IMR-90 (cell line): Measurements from ENCODE around the gene CNGA1. TPM values are rescaled to one million over a fixed set of nuclear protein-coding genes. Genes with fewer than 3 reads are reported as not detected.

Experiments
- ATAC-seq: fragments of 200-7000 bp; cut with Tn5 transposase; 2 replicates; pipeline ENCODE4 v1.9.1; 2020; ENCODE audit warnings: low read depth, mild to moderate bottlenecking, moderate library complexity
- BruUV-seq: library from RNA; stranded (reverse); fragments of 400-500 nt; replicated peaks from 2 replicates; lab custom pipeline; 2021; lab: Mats Ljungman, UMichigan
- CTCF ChIA-PET: fragments of 300-600 bp; formaldehyde crosslinking; extraction: SDS; loops from one replicate; lab custom pipeline; 2021; ENCODE audit warnings: antibody characterized with exemption; lab: Yijun Ruan, JAX
- POLR2A ChIA-PET: fragments of 300-600 bp; sonication (Branson Sonifier 250); formaldehyde crosslinking; loops from one replicate; lab custom pipeline; 2022; ENCODE audit warnings: antibody characterized with exemption; ENCODE audit not compliant: unreplicated experiment; lab: Charles Lee
- DNase-seq: peaks from one replicate; pipeline ENCODE4 v3.0.0; 2013
- H2AFZ ChIP-seq: replicated peaks from 2 replicates; pipeline ENCODE3; 2013; ENCODE audit warnings: low read length, mild to moderate bottlenecking; ENCODE audit not compliant: poor library complexity
- H2AK5ac ChIP-seq: 2 replicates; pipeline ENCODE4 v1.6.1; 2013; ENCODE audit warnings: low read depth, low read length, inconsistent platforms
- H2AK9ac ChIP-seq: replicated peaks from 2 replicates; pipeline ENCODE3; 2013; ENCODE audit warnings: mild to moderate bottlenecking, low read depth, low read length, moderate library complexity; ENCODE audit not compliant: poor library complexity
- H2BK120ac ChIP-seq: 2 replicates; pipeline ENCODE4 v1.6.1; 2013; ENCODE audit warnings: low read depth, low read length, inconsistent platforms
- H2BK15ac ChIP-seq: 3 replicates; pipeline ENCODE4 v1.6.1; 2013; ENCODE audit warnings: low read depth, low read length, inconsistent platforms
- H2BK20ac ChIP-seq: 2 replicates; pipeline ENCODE4 v1.6.1; 2013; ENCODE audit warnings: low read depth, mild to moderate bottlenecking, inconsistent platforms, low read length, moderate library complexity
- H2BK5ac ChIP-seq: 2 replicates; pipeline ENCODE4 v1.6.1; 2013; ENCODE audit warnings: mild to moderate bottlenecking, low read depth, low read length, inconsistent platforms; ENCODE audit not compliant: poor library complexity, severe bottlenecking
- H3K14ac ChIP-seq: replicated peaks from 2 replicates; pipeline ENCODE4 v1.6.1; 2013; ENCODE audit warnings: low read depth, low read length, inconsistent platforms
- H3K18ac ChIP-seq: 2 replicates; pipeline ENCODE4 v1.6.1; 2013; ENCODE audit warnings: low read depth, low read length, control low read depth
- H3K23ac ChIP-seq: 2 replicates; pipeline ENCODE4 v1.6.1; 2013; ENCODE audit warnings: low read depth, low read length, inconsistent platforms
- H3K27ac ChIP-seq: 2 replicates; pipeline ENCODE4 v1.5.1; 2013; ENCODE audit warnings: mild to moderate bottlenecking, control low read depth, low read length; ENCODE audit not compliant: insufficient read depth
- H3K27me3 ChIP-seq: 2 replicates; pipeline ENCODE4 v1.6.1; 2013; ENCODE audit warnings: low read length; ENCODE audit not compliant: control insufficient read depth, insufficient read depth
- H3K36me3 ChIP-seq: 2 replicates; pipeline ENCODE4 v1.6.1; 2013; ENCODE audit warnings: low read length, mixed read lengths; ENCODE audit not compliant: control insufficient read depth, insufficient read depth
- H3K4ac ChIP-seq: 2 replicates; pipeline ENCODE4 v1.6.1; 2013; ENCODE audit warnings: low read depth, low read length, inconsistent platforms
- H3K4me1 ChIP-seq: 2 replicates; pipeline ENCODE4 v1.6.1; 2013; ENCODE audit warnings: low read length, mixed read lengths; ENCODE audit not compliant: control insufficient read depth, insufficient read depth
- H3K4me2 ChIP-seq: 2 replicates; pipeline ENCODE4 v1.6.1; 2013; ENCODE audit warnings: low read depth, mild to moderate bottlenecking, control low read depth, low read length, moderate library complexity
- H3K4me3 ChIP-seq: 2 replicates; pipeline ENCODE4 v1.5.1; 2013; ENCODE audit warnings: low read depth, mild to moderate bottlenecking, control low read depth, low read length, moderate library complexity; ENCODE audit not compliant: insufficient read depth
- H3K56ac ChIP-seq: 2 replicates; pipeline ENCODE4 v1.6.1; 2013; ENCODE audit warnings: low read length, inconsistent platforms; ENCODE audit not compliant: insufficient read depth; ENCODE audit errors: extremely low read depth
- H3K79me1 ChIP-seq, 2 experiments: 2 replicates each; pipeline ENCODE4 v1.6.1; 2013; ENCODE audit warnings: low read length in 2 of 2, inconsistent platforms in 1 of 2, low read depth in 1 of 2
- H3K9ac ChIP-seq: 2 replicates; pipeline ENCODE4 v1.6.1; 2013; ENCODE audit warnings: low read depth, low read length, control low read depth
- H3K9me1 ChIP-seq: 2 replicates; pipeline ENCODE4 v1.6.1; 2013; ENCODE audit warnings: low read length, inconsistent platforms; ENCODE audit not compliant: insufficient read depth
- H3K9me3 ChIP-seq: 2 replicates; pipeline ENCODE4 v1.6.1; 2013; ENCODE audit warnings: low read length; ENCODE audit not compliant: control insufficient read depth, insufficient read depth
- H4K20me1 ChIP-seq: 2 replicates; pipeline ENCODE4 v1.6.1; 2013; ENCODE audit warnings: low read length, inconsistent platforms; ENCODE audit not compliant: insufficient read depth
- H4K5ac ChIP-seq: 2 replicates; pipeline ENCODE4 v1.6.1; 2013; ENCODE audit warnings: mild to moderate bottlenecking, low read depth, low read length, control low read depth
- H4K8ac ChIP-seq, 2 experiments: 2 replicates each; pipeline ENCODE4 v1.6.1; 2013; ENCODE audit warnings: low read depth in 2 of 2, low read length in 2 of 2, control low read depth in 1 of 2, inconsistent platforms in 1 of 2
- H4K91ac ChIP-seq: 2 replicates; pipeline ENCODE4 v1.6.1; 2013; ENCODE audit warnings: low read depth, low read length, inconsistent platforms; ENCODE audit not compliant: insufficient read depth
- BHLHE40 ChIP-seq: fragments of 150-350 bp; IDR thresholded peaks from 2 replicates; pipeline ENCODE4 v1.6.1; 2016; ENCODE audit warnings: mild to moderate bottlenecking, low read depth, low read length
- CEBPB ChIP-seq: IDR thresholded peaks from 2 replicates; pipeline ENCODE4 v1.6.1; 2012; ENCODE audit warnings: low read depth, low read length, improper control_type of control experiment
- CHD1 ChIP-seq: IDR thresholded peaks from 2 replicates; pipeline ENCODE4 v1.6.1; 2012; ENCODE audit warnings: low read depth, low read length, improper control_type of control experiment
- FOS ChIP-seq: fragments of 150-350 bp; IDR thresholded peaks from 2 replicates; pipeline ENCODE4 v1.6.1; 2016; ENCODE audit warnings: low read depth, low read length
- MAFK ChIP-seq: IDR thresholded peaks from 2 replicates; pipeline ENCODE4 v1.6.1; 2012; ENCODE audit warnings: low read depth, low read length, improper control_type of control experiment
- MAZ ChIP-seq: IDR thresholded peaks from 2 replicates; pipeline ENCODE4 v1.6.1; 2012; ENCODE audit warnings: low read depth, mild to moderate bottlenecking, low read length, improper control_type of control experiment, moderate library complexity, borderline replicate concordance
- MXI1 ChIP-seq: IDR thresholded peaks from 2 replicates; pipeline ENCODE4 v1.6.1; 2012; ENCODE audit warnings: low read depth, mild to moderate bottlenecking, low read length, moderate library complexity, borderline replicate concordance
- NFE2L2 ChIP-seq: fragments of 150-350 bp; IDR thresholded peaks from 2 replicates; pipeline ENCODE4 v1.6.1; 2016; ENCODE audit warnings: low read depth, mild to moderate bottlenecking, low read length
- POLR2A ChIP-seq: IDR thresholded peaks from 2 replicates; pipeline ENCODE4 v1.6.1; 2012; ENCODE audit warnings: mild to moderate bottlenecking, low read depth, low read length
- RAD21 ChIP-seq: IDR thresholded peaks from 2 replicates; pipeline ENCODE4 v1.6.1; 2012; ENCODE audit warnings: low read length, improper control_type of control experiment
- RCOR1 ChIP-seq: IDR thresholded peaks from 2 replicates; pipeline ENCODE4 v1.6.1; 2012; ENCODE audit warnings: mild to moderate bottlenecking, low read length, improper control_type of control experiment; ENCODE audit not compliant: insufficient replicate concordance
- RFX5 ChIP-seq: IDR thresholded peaks from 2 replicates; pipeline ENCODE4 v1.8.0; 2012; ENCODE audit warnings: low read depth, mild to moderate bottlenecking, low read length, moderate library complexity
- SMC3 ChIP-seq: fragments of 150-350 bp; IDR thresholded peaks from 2 replicates; pipeline ENCODE4 v1.6.1; 2016; ENCODE audit warnings: low read depth, mild to moderate bottlenecking, antibody characterized with exemption, low read length, moderate library complexity
- WGBS, 2 experiments: methylation state at CpG; one replicate each; pipeline versions ENCODE4 v1.1.5 to v1.1.7; 2013; ENCODE audit warnings: missing lambda C conversion rate in 2 of 2; ENCODE audit not compliant: insufficient read length in 1 of 2; ENCODE audit errors: extremely low coverage in 2 of 2; 5-methylcytosine and 5-hydroxymethylcytosine counted together
- dilution Hi-C: fragments of 300-500 bp; cut with HindIII; formaldehyde crosslinking; loops from one replicate; pipeline ENCODE4 v1.14.3; 2018; ENCODE audit warnings: low sequenced_read_pairs; ENCODE audit not compliant: unreplicated experiment
- in situ Hi-C: fragments of 300-500 bp; cut with MboI; formaldehyde crosslinking; loops from 3 replicates; pipeline ENCODE4 v1.14.3; 2019; ENCODE audit warnings: low sequenced_read_pairs, inconsistent platforms, mixed read lengths
- intact Hi-C: fragments of 100-400 bp; cut with micrococcal nuclease; formaldehyde crosslinking; loops from 2 replicates; pipeline ENCODE4 v1.10.0; 2022
- polyA plus RNA-seq, 3 experiments: library from polyadenylated mRNA; depleted of rRNA; stranded (reverse); fragments of >200 nt; gene quantifications; 2 replicates each; pipeline ENCODE4 v1.2.3, GENCODE V29; 2012; ENCODE audit warnings: low replicate concordance in 1 of 3
- total RNA-seq: library from RNA; depleted of rRNA; stranded (reverse); fragments of >200 nt; gene quantifications from 2 replicates; pipeline ENCODE4 v1.2.3, GENCODE V29; 2012
- TF ChIP-seq, protein P1 (sequence below): conservative IDR thresholded peaks from 2 replicates; pipeline ENCODE4 v1.5.1; 2012; ENCODE audit warnings: mild to moderate bottlenecking, low read depth, low read length, improper control_type of control experiment

Gene CNGA1
- total and polyA plus RNA-seq, 2 of the 4 experiments (the other 2 are of a cell fraction): not detected

DNA sequence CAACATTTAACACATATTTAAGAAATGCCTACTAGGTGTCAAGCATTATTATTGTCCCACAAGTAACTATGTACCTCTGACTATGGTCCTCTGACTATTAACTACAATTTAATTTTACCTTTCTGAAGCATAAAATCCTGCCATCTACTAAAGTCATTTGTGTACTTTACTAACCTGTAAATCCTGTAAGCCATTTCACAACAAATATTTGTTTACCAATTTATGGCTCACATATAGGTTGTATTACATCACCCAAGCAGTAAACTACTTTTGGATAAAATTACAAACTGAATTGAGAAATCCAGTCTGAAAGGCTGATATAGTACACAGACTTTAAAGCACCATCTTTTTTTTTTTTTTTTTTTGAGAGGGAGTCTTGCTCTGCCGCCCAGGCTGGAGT, 43.8 kb downstream of the CNGA1 start:
- Histone ChIP-seq H4K5ac (no peak overlapping the region), H3K9me3 (no peaks in the 10 kb centered on the region), H2AK5ac (no peak overlapping the region), H2AFZ (no peak overlapping the region), H3K9ac (no peak overlapping the region), H3K27me3 (no peaks in the 10 kb centered on the region), H2BK20ac (no peak overlapping the region), H4K91ac (no peak overlapping the region), H3K4me3 (no peak overlapping the region), H2BK5ac (no peak overlapping the region), H3K9me1 (no peaks in the 10 kb centered on the region), H2BK120ac (no peak overlapping the region), H3K79me1 (no peaks in the 10 kb centered on the region), H3K27ac (no peak overlapping the region), H4K20me1 (no peaks in the 10 kb centered on the region), H4K8ac (no peak overlapping the region), H2BK15ac (no peak overlapping the region), H3K4me2 (no peak overlapping the region), H3K14ac (no peak overlapping the region), H3K4me1 (no peaks in the 10 kb centered on the region), H3K36me3 (no peaks in the 10 kb centered on the region), H2AK9ac (no peak overlapping the region), H3K18ac (no peak overlapping the region), H3K23ac (no peak overlapping the region), H3K4ac (no peak overlapping the region), H3K56ac (no peak overlapping the region)
- TF ChIP-seq CHD1 (no peak), FOS (no peak), RFX5 (no peak), CEBPB (no peak), SMC3 (no peak), RAD21 (no peak), RCOR1 (no peak), POLR2A (no peak), NFE2L2 (no peak), MAFK (no peak), BHLHE40 (no peak), MXI1 (no peak), MAZ (no peak)
- TF ChIP-seq, protein P1, sequence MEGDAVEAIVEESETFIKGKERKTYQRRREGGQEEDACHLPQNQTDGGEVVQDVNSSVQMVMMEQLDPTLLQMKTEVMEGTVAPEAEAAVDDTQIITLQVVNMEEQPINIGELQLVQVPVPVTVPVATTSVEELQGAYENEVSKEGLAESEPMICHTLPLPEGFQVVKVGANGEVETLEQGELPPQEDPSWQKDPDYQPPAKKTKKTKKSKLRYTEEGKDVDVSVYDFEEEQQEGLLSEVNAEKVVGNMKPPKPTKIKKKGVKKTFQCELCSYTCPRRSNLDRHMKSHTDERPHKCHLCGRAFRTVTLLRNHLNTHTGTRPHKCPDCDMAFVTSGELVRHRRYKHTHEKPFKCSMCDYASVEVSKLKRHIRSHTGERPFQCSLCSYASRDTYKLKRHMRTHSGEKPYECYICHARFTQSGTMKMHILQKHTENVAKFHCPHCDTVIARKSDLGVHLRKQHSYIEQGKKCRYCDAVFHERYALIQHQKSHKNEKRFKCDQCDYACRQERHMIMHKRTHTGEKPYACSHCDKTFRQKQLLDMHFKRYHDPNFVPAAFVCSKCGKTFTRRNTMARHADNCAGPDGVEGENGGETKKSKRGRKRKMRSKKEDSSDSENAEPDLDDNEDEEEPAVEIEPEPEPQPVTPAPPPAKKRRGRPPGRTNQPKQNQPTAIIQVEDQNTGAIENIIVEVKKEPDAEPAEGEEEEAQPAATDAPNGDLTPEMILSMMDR: no peak
- no CpG with 5 or more reads among the region's 1 CpG for WGBS, 2 experiments
- dilution Hi-C loops: no loop called here
- in situ Hi-C loops: no loop called here
- ATAC-seq (no peak), DNase-seq (no peak)
- intact Hi-C loops: no loop called here
- CTCF ChIA-PET: no interaction called here
- POLR2A ChIA-PET: no interaction called here
- BruUV-seq: no TSS peak
